HG02798 (cell line): ENCODE measurements around the gene TM4SF4.

ENCODE experiments used
- ATAC-seq: cut with Tn5 transposase; IDR thresholded peaks from one replicate; pipeline ENCODE4 v1.9.1; 2021; ENCODE audit warnings: mild to moderate bottlenecking; ENCODE audit not compliant: unreplicated experiment, poor library complexity

Gene TM4SF4

GRCh38 chr3:149538371-149538770 is 63.9 kb downstream of the TM4SF4 start:
- ATAC-seq, result no peak

DNA sequence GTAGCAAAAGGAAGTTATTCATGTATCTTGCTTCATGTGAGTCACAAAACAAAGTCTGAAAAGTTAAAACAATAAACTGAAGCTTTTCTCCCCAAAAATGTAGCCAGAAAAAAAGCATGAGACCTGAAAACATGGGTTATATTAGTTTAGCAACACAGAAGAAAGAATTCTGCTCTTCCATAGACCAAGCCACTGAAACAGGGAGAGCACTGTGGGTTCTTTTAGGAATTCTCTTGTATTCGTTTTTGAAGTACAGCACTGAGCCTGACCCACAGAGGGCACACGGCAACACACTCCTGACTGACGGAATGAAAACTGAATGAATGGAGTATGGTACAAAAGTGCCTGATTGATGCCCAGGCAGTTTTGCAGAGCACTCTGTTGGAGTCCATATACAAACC is 66.6 kb downstream of the TM4SF4 start:
- ATAC-seq, result no peak

- ATAC-seq, result no peak
These were observed 68.1 kb downstream of the TM4SF4 start for GRCh38 chr3:149542375-149543312.

DNA sequence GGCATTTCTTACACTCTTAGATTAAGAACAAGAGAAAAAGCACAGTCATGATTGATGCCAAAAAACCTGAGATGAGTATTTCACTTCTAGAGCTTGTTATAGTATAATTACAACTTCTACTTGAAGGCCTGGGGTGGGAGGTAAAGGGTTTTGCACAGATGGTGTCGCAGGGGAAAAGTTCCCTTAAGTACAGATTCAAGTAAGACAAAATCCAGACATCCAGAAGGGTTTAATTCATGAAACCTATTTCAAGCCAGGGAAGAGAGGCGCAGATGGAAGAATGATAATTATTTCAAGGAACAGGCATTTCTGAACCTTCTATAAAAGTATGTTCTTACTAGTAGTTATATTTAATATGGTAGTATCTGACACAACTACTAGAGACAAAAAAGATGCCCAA is 70.6 kb downstream of the TM4SF4 start:
- ATAC-seq, result no peak

DNA sequence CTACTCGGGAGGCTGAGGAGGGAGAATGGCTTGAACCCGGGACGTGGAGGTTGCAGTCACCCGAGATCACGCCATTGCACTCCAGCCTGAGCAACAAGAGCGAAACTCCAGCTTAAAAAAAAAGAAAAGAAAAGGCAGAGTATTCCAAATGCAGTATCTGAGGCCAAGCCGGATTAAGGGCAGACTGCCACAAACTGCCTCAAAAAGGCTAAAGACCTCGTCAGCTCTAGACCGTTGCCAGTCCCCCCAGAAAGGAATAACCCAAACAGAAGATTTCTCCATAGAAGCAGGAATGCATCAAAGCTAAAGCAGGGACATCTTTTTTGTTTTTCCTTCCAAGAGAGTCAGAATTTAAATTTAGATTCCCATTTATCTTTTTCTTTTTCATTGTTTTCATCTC is 72.9 kb downstream of the TM4SF4 start:
- ATAC-seq, result no peak

DNA sequence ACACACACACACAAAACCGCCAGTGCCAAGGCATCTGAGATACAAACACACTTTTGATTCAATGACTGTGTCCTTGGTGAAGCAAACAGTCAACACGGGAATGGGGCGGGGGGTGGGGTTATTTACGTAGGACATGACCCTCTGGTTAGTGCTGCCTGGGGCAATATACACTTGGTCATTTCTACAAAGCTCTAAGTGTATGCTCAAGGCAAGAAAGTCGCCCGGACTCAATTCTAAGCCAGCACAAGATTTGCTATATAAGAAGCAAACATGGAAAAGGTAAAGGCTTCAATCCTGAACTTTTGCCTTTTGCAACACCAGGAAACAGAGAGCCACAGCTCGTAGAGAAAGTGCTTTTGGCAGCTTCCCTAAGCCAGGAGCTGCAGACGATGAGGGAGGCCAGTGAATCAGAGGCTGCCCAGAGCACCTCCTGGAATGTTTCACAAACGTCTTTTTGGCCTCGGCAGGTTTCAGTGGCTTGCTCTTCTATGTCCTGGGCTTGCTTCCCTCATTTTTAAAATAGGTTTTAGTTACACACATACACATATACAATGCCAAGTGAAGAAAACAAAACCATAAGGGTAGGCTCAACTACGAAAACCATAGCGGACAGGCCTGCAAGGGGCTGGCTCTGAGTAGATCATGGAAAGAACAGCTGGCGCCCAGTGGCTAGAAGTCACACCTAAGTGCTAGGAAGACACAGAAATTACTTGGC is 73.6 kb downstream of the TM4SF4 start:
- no peak for ATAC-seq

DNA sequence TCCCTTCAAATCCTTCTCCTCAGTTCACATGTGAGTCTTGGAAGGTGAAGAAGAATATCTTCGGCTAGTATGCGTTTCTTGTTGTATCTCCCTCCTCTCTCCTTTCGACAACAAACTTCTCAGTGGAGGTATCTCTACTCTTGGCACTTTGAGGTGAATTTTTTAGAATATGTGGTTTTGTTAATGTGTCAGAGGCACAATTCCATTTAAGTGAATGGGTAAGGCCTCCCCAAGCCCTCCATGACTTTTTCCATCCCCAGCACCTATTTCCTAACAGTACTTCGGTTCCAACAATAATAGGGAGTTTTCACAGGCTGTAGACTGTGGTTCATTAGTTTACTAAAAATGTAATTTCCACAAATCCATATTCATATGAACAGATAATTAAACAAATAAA is 74.2 kb downstream of the TM4SF4 start:
- ATAC-seq, result no peak

DNA sequence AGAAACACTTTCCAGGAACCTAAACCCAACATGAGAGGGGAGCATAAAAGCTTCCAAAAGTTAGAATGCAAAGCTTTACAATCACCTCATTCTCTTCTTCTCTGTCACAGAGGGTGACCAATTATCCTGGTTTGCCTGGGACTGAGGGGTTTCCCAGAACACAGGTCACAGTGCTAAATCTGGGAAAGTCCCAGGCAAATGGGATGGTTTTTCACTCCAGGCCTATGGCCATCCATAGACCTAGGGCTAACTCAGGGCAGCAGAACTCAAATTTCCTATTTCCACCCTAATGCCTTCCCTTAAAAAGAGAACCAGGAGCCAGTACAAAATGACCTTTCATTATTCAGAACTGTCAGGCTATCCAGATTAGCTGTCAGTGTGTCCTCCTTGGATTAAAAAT is 77.0 kb downstream of the TM4SF4 start:
- no peak for ATAC-seq

DNA sequence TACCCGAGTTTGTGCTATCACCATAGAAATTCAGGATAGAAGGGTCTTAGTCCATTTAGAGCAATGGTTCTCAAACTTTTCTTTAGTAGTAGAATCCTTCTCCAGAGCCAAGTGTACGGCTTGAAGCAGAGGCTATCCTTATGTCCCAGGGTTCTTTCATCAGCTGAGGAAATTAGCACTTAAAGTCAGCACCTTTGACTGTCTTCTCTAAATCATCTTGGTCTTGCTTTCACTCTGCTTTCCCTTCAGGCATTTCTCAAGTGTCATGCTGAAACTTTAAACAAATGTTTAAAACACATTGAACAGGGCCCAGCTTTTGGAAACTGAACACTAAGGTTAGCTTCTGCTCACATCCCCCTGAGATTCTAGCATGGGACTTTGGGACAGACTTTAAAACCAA is 78.2 kb downstream of the TM4SF4 start:
- ATAC-seq, result no peak
